ENCODE results near the gene ACOX1.

Gene ACOX1

DNA sequence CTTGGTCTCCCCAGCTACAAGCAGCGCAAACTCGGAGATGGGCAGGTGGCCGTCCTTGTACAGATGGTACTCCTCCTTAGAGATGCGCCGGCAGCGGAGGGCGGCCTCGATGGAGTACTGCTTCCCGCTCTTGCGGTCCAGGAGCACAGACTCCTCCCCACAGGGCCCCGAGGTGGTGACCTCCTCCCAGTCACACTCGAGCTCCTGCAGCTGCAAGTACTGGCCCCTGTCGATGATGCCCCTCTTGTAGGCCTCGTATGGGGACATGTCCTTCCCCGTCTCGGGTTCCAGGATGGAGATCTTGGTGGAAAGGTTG lies 28.8 kb upstream of the ACOX1 start:
- Histone ChIP-seq H3K27me3 (ENCODE audit: control insufficient read depth, insufficient read depth, low read length) (no peaks in the 10 kb centered on the region), H3K9me3 (ENCODE audit: control insufficient read depth, insufficient read depth, low read length) (no peaks in the 10 kb centered on the region), H3K4me3 (ENCODE audit: low read depth, low read length) (no peak overlapping the region), H3K27ac (ENCODE audit: low read depth, low read length) (no peak overlapping the region), H3K36me3 (ENCODE audit: control insufficient read depth, insufficient read depth, low read length) (peaks cover 5% of the 10 kb centered on the region; the same call in 1 of the 2 replicates), H3K4me1 (ENCODE audit: control insufficient read depth, insufficient read depth, low read length) (no peaks in the 10 kb centered on the region), H3K9ac (ENCODE audit: low read depth, low read length) (no peak overlapping the region)

DNA sequence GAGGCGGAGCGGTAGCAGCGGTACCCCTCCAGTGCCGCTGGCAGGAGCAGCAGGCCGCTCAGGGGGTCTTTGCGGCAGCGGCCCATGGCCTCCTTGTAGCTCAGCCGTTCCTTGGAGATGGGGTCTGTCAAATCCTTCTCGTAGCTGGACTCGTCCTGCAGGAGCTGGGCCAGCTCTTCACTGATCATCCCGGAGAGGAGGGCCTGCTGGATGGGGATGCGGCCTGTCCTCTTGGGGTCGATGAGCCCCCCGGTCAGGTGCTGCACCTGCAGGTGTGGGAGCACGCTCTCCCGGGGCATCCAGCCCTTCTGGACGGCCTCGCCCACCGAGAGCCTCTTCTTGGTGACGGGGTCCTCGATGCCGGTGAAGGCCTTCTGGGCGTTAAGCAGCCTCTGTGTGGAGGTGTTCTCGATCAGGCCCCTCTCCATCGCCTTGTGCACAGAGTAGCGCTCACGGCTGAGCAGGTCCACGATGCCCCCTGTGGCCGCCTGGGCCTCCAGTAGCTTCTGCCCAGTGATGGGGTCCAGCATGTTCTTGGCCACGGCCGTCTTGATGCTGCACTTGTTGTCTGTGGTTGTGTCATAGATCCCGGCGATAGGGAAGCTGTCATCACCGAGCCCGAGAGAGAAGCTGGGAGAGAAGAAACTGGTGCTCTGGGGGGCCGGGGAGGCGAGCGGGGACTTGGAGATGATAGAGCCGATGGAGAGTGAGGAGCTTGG lies 28.3 kb upstream of the ACOX1 start:
- Histone ChIP-seq H3K9ac (ENCODE audit: low read depth, low read length) (no peak overlapping the region), H3K27ac (ENCODE audit: low read depth, low read length) (no peak overlapping the region), H3K36me3 (ENCODE audit: control insufficient read depth, insufficient read depth, low read length) (peaks cover 8% of the 10 kb centered on the region; the same call in 1 of the 2 replicates), H3K4me1 (ENCODE audit: control insufficient read depth, insufficient read depth, low read length) (no peaks in the 10 kb centered on the region), H3K4me3 (ENCODE audit: low read depth, low read length) (no peak overlapping the region), H3K9me3 (ENCODE audit: control insufficient read depth, insufficient read depth, low read length) (no peaks in the 10 kb centered on the region), H3K27me3 (ENCODE audit: control insufficient read depth, insufficient read depth, low read length) (no peaks in the 10 kb centered on the region)

DNA sequence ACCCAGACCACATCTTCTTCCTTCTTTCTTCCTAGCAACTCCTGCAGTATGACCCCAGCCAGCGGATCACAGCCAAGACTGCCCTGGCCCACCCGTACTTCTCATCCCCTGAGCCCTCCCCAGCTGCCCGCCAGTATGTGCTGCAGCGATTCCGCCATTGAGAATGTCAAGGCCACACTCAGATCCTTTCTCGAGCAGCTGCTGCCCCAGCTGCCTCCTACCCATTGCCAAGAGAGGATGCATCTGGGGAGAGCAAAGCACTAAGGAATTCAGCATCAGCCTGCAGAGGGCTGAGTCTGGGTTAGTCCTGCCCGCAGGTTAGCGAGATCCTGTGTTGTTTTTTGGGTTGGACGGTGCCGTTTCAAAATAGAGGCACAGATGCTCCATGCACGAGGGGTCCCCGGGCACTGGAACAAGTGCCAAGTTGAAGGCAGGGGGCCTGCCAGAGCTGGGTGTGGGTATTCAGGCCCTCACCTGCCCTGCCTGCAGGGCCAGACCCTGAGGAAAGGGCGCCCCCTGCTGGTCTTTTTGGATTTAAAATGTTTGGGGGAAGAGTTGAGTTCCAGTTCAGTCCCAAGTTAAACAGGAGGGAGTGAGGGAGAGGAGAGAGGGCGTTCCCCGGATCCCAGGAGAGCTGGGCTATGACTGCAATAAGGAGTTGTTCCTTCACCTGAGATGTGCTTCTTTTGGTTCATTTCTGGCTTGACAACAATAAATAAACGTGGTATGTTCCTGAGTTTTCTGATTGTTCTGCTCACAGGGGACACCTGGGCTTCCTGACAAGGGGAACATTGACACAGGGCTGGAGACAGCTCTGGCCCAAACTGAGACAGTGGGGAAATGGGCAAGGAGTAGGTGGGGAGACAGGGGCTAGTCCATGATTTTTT lies 26.5 kb upstream of the ACOX1 start:
- Histone ChIP-seq H3K4me3 (ENCODE audit: low read depth, low read length) (no peak overlapping the region), H3K27ac (ENCODE audit: low read depth, low read length) (no peak overlapping the region), H3K36me3 (ENCODE audit: control insufficient read depth, insufficient read depth, low read length) (peaks cover 17% of the 10 kb centered on the region; the same call in 1 of the 2 replicates), H3K27me3 (ENCODE audit: control insufficient read depth, insufficient read depth, low read length) (no peaks in the 10 kb centered on the region), H3K4me1 (ENCODE audit: control insufficient read depth, insufficient read depth, low read length) (no peaks in the 10 kb centered on the region), H3K9ac (ENCODE audit: low read depth, low read length) (no peak overlapping the region), H3K9me3 (ENCODE audit: control insufficient read depth, insufficient read depth, low read length) (no peaks in the 10 kb centered on the region)

DNA sequence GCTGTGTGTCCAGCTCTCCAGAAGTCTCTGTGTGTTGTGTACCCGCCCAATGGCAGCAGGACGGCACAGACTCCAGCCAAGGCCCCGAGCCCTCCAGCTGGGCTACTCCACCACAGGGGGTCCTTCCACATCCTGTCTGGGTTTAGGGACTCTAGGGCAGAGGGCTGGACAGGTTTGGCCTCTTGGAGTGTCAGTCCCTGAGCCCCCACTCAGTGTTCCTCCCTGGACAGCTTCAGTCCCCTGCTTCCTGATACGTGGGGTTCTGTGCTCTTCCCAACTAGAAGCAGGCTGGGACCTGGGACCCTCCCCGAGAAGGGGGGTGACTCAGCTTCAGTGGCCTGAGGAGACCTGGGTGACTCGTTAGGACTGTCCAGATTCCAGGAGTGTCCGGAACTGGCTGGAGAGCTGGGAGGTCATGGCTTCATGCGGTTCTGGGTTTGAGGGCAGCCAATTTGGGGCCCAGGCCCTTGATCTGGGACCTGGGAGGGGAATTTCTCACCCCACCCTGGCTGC lies 25.8 kb upstream of the ACOX1 start:
- no peaks in the 10 kb centered on the region for H3K4me1 ChIP-seq (ENCODE audit: control insufficient read depth, insufficient read depth, low read length)
- H3K27ac ChIP-seq (ENCODE audit: low read depth, low read length), result no peak overlapping the region
- peaks cover 17% of the 10 kb centered on the region; the same call in 1 of the 2 replicates for H3K36me3 ChIP-seq (ENCODE audit: control insufficient read depth, insufficient read depth, low read length)
- no peak overlapping the region for H3K4me3 ChIP-seq (ENCODE audit: low read depth, low read length)
- no peaks in the 10 kb centered on the region for H3K9me3 ChIP-seq (ENCODE audit: control insufficient read depth, insufficient read depth, low read length)
- no peak overlapping the region for H3K9ac ChIP-seq (ENCODE audit: low read depth, low read length)
- no peaks in the 10 kb centered on the region for H3K27me3 ChIP-seq (ENCODE audit: control insufficient read depth, insufficient read depth, low read length)

DNA sequence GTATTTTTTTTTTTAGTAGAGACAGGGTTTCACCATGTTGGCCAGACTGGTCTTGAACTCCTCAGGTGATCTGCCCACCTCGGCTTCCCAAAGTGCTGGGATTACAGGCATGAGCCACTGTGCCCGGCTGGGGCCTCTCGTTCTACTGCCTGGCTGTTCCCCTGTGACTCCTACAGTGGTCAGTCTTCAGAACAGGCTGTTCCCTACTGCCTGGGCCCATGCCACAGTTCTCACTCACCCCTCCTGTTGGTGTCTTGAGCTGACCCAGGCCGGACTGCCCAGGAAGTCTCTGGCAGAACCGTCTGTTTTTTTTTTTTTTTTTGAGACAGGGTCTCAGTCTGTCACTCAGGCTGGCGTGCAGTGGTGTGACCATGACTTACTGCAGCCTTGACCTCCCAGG lies 24.9 kb upstream of the ACOX1 start:
- H3K9me3 ChIP-seq (ENCODE audit: control insufficient read depth, insufficient read depth, low read length), result no peaks in the 10 kb centered on the region
- no peak overlapping the region for H3K9ac ChIP-seq (ENCODE audit: low read depth, low read length)
- no peaks in the 10 kb centered on the region for H3K4me1 ChIP-seq (ENCODE audit: control insufficient read depth, insufficient read depth, low read length)
- H3K27me3 ChIP-seq (ENCODE audit: control insufficient read depth, insufficient read depth, low read length), result no peaks in the 10 kb centered on the region
- no peak overlapping the region for H3K27ac ChIP-seq (ENCODE audit: low read depth, low read length)
- peaks cover 17% of the 10 kb centered on the region; the same call in 1 of the 2 replicates for H3K36me3 ChIP-seq (ENCODE audit: control insufficient read depth, insufficient read depth, low read length)
- no peak overlapping the region for H3K4me3 ChIP-seq (ENCODE audit: low read depth, low read length)

DNA sequence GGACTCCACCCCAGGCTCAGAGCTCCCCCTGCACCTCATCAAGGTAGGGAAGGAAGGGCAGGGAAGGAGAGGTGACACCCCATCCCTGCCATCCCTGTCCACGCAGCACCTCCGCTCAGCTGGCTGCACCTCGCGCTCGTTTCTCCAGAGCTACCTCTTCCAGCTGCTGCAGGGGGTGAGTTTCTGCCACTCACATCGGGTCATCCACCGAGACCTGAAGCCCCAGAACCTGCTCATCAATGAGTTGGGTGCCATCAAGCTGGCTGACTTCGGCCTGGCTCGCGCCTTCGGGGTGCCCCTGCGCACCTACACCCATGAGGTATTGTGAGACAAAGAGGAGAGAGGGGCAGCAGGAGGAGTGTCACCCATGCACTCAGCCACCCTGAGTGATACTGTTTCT lies 23.1 kb upstream of the ACOX1 start:
- Histone ChIP-seq H3K27me3 (ENCODE audit: control insufficient read depth, insufficient read depth, low read length) (no peaks in the 10 kb centered on the region), H3K9ac (ENCODE audit: low read depth, low read length) (no peak overlapping the region), H3K4me3 (ENCODE audit: low read depth, low read length) (no peak overlapping the region), H3K27ac (ENCODE audit: low read depth, low read length) (no peak overlapping the region), H3K4me1 (ENCODE audit: control insufficient read depth, insufficient read depth, low read length) (no peaks in the 10 kb centered on the region), H3K36me3 (ENCODE audit: control insufficient read depth, insufficient read depth, low read length) (peaks cover 17% of the 10 kb centered on the region; the same call in 1 of the 2 replicates), H3K9me3 (ENCODE audit: control insufficient read depth, insufficient read depth, low read length) (no peaks in the 10 kb centered on the region)

DNA sequence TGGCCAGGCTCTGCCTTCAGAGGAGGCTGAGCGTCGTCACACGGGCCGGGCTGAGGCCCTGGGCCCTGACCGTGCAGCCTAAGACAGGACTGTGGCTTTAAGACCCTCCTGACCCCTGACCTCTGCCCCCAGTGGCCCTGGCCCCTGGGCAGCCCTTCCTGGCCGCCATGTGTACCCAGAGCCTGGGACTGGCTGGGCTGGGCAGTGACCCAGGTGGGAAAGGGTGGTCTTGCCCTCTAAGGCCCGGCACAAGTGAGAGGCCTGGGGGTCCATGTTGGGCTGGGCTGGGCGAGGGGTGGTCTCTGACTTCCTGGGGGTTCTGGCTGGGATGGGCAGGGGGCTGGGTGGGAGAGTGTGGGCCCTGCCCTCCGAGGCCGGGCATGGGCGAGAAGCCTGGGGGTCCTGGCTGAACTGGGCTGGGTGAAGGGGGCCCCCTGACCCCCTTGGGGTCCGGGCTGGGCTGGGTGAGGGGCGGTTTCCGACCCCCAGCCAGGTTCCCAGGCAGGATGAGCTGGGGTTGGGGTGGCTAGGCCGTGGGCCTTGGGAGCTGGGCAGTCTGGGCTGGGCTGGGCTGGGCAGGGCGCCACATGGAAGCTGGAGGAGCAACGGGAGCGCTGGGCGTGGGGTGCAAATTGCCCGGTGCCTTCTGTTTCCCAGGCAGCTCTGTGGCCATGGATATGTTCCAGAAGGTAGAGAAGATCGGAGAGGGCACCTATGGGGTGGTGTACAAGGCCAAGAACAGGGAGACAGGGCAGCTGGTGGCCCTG lies 22.0 kb upstream of the ACOX1 start, which contains the start of gene CDK3:
CDK3 (plus strand) TSS at position 101 of the 767 bp plus-strand sequence; CDS start at position 672, 571 bp downstream.
- Histone ChIP-seq H3K4me3 (ENCODE audit: low read depth, low read length) (no peak within 1 kb of the TSS), H3K36me3 (ENCODE audit: control insufficient read depth, insufficient read depth, low read length) (peaks cover 17% of the 10 kb centered on the region; the same call in 1 of the 2 replicates), H3K27ac (ENCODE audit: low read depth, low read length) (no peak within 1 kb of the TSS), H3K4me1 (ENCODE audit: control insufficient read depth, insufficient read depth, low read length) (no peaks in the 10 kb centered on the region), H3K9me3 (ENCODE audit: control insufficient read depth, insufficient read depth, low read length) (no peaks in the 10 kb centered on the region), H3K27me3 (ENCODE audit: control insufficient read depth, insufficient read depth, low read length) (no peaks in the 10 kb centered on the region), H3K9ac (ENCODE audit: low read depth, low read length) (no peak within 1 kb of the TSS)

DNA sequence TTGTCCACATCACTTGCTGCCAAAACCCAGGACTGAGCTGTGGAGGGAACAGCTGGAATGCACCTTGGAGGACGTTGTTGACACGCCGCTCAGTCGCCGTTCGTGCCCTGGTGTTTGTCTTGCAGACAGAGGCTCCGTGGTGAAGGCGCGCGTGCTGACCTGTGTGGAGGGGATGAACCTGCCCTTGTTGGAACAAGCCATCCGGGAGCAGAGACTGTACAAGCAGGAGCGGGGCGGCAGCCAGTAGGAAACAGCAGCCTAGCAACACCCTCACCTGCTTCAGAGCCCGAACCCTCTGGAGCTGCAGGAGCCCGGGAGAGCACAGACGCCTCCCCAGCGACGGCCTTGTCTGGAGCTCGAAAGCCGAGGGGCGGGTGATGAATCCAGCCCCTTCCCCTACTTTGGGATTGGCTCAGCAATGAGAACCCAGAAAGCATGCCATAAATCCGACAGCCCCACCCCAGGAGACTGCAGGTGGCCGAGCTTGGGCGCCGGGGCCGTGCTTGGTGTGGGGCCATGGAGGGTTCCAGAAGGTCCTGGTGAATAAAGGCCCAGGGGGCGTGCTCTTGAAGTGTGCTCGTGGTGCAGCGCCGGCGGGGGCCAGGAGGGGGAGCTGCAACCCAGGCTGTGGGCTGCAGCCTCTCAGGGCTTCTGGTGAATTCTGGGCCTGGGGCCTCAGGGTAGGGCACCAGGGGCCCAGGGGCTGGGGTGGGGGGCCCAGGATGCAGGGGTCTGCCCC lies 21.2 kb upstream of the ACOX1 start:
- H3K4me3 ChIP-seq (ENCODE audit: low read depth, low read length), result no peak overlapping the region
- H3K9ac ChIP-seq (ENCODE audit: low read depth, low read length), result no peak overlapping the region
- H3K36me3 ChIP-seq (ENCODE audit: control insufficient read depth, insufficient read depth, low read length), result peaks cover 20% of the 10 kb centered on the region; the same call in 1 of the 2 replicates
- H3K27me3 ChIP-seq (ENCODE audit: control insufficient read depth, insufficient read depth, low read length), result no peaks in the 10 kb centered on the region
- H3K27ac ChIP-seq (ENCODE audit: low read depth, low read length), result no peak overlapping the region
- H3K9me3 ChIP-seq (ENCODE audit: control insufficient read depth, insufficient read depth, low read length), result no peaks in the 10 kb centered on the region
- no peaks in the 10 kb centered on the region for H3K4me1 ChIP-seq (ENCODE audit: control insufficient read depth, insufficient read depth, low read length)

DNA sequence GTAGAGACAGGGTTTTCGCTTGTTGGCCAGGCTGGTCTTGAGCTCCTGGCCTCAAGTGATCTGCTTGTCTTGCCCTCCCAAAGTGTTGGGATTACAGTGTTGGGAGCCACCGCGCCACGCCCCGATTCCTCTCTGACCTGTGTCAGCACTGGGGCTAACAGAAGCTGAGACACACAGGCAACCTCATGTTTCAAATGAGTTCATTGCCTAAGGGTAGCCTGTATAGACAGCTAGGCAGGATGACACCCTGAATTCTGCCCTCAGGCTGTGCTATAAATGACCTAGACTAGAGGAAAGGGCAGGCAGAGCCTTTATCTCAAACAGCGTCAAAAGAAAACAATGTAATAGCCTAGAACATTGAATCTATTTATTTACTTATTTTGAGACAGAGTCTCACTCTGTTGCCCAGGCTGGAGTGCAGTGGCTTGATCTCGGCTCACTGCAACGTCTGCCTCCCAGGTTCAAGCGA lies 19.4 kb upstream of the ACOX1 start:
- Histone ChIP-seq H3K27ac (ENCODE audit: low read depth, low read length) (no peak overlapping the region), H3K4me1 (ENCODE audit: control insufficient read depth, insufficient read depth, low read length) (no peaks in the 10 kb centered on the region), H3K9ac (ENCODE audit: low read depth, low read length) (no peak overlapping the region)

More for the DNA sequence above, 19.4 kb upstream of the ACOX1 start:
- H3K27me3 ChIP-seq (ENCODE audit: control insufficient read depth, insufficient read depth, low read length), result no peaks in the 10 kb centered on the region
- H3K4me3 ChIP-seq (ENCODE audit: low read depth, low read length), result no peak overlapping the region
- peaks cover 22% of the 10 kb centered on the region; the same call in 1 of the 2 replicates for H3K36me3 ChIP-seq (ENCODE audit: control insufficient read depth, insufficient read depth, low read length)
- H3K9me3 ChIP-seq (ENCODE audit: control insufficient read depth, insufficient read depth, low read length), result no peaks in the 10 kb centered on the region

Data from HUES48 (cell line).